Upper lobe of right lung (tissue), 1 donor: Measurements from ENCODE around the gene PDHX. TPM values are rescaled to one million over a fixed set of nuclear protein-coding genes. Genes with fewer than 3 reads are reported as not detected.
A peak's percentile ranks its signal among the peaks of the same experiment; 100 is the strongest.

Experiments
- ATAC-seq: fragments of 200-7000 bp; cut with Tn5 transposase; one replicate; pipeline ENCODE4 v1.9.1; 2020; ENCODE audit warnings: mild to moderate bottlenecking, moderate library complexity
- DNase-seq: peaks from one replicate; pipeline ENCODE4 v3.0.0-alpha.2; 2020
- H3K27ac ChIP-seq: fragments of 200-600 bp; one replicate; pipeline ENCODE4 v1.8.0; 2022
- H3K27me3 ChIP-seq: fragments of 200-600 bp; one replicate; pipeline ENCODE4 v1.8.0; 2022; ENCODE audit warnings: mild to moderate bottlenecking
- H3K36me3 ChIP-seq: fragments of 200-600 bp; one replicate; pipeline ENCODE4 v1.8.0; 2022
- H3K4me1 ChIP-seq: fragments of 200-600 bp; one replicate; pipeline ENCODE4 v1.8.0; 2022
- H3K4me3 ChIP-seq: fragments of 200-600 bp; one replicate; pipeline ENCODE4 v1.8.0; 2022; ENCODE audit warnings: mild to moderate bottlenecking
- H3K9me3 ChIP-seq: fragments of 200-600 bp; one replicate; pipeline ENCODE4 v1.8.0; 2022
- intact Hi-C: fragments of 100-400 bp; cut with DNase I; formaldehyde crosslinking; loops from one replicate; pipeline ENCODE4 v1.11.0; 2022
- total RNA-seq: library from RNA; stranded (reverse); fragmentation: NEBNext Ultra II Directional; extraction: Animal tissue kit (Norgen Biotek cat#: 25700); gene quantifications from one replicate; pipeline ENCODE4 v1.2.1, GENCODE V29; 2021
- TF ChIP-seq, protein P1 (sequence below): fragments of 200-600 bp; IDR thresholded peaks from one replicate; pipeline ENCODE4 v1.8.0; 2022; ENCODE audit warnings: antibody characterized with exemption
- donor health status: DM: no; HTN: yes; CAD: no; lungs with severe emphysema.

PDHX gene
- total RNA-seq, 1 donor from 2014 or later, result 40.8 TPM

DNA sequence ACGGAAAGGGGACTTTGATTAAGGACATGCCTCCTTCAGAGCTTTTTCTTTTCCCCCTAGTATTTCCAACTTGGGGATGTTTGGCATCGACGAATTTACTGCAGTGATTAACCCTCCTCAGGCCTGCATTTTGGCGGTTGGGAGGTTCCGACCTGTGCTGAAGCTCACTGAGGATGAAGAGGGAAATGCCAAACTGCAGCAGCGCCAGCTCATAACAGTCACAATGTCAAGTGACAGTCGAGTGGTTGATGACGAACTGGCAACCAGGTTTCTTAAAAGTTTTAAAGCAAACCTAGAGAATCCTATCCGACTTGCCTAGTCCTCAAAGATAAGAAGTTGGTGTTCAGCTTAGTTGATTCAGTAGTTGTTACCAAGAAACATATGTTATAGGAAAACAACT, 78.4 kb downstream of the PDHX start:
- TF ChIP-seq, protein P1, sequence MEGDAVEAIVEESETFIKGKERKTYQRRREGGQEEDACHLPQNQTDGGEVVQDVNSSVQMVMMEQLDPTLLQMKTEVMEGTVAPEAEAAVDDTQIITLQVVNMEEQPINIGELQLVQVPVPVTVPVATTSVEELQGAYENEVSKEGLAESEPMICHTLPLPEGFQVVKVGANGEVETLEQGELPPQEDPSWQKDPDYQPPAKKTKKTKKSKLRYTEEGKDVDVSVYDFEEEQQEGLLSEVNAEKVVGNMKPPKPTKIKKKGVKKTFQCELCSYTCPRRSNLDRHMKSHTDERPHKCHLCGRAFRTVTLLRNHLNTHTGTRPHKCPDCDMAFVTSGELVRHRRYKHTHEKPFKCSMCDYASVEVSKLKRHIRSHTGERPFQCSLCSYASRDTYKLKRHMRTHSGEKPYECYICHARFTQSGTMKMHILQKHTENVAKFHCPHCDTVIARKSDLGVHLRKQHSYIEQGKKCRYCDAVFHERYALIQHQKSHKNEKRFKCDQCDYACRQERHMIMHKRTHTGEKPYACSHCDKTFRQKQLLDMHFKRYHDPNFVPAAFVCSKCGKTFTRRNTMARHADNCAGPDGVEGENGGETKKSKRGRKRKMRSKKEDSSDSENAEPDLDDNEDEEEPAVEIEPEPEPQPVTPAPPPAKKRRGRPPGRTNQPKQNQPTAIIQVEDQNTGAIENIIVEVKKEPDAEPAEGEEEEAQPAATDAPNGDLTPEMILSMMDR, result no peak
- Histone ChIP-seq H3K9me3 (no peaks in the 10 kb centered on the region), H3K4me1 (peaks cover 8% of the 10 kb centered on the region), H3K27me3 (no peaks in the 10 kb centered on the region), H3K27ac (no peak overlapping the region), H3K4me3 (no peak overlapping the region), H3K36me3 (peaks cover 19% of the 10 kb centered on the region)
- intact Hi-C loops, result no loop called here
- ATAC-seq (no peak), DNase-seq (no peak)

GRCh38 chr11:34996958-34997357, 80.5 kb downstream of the PDHX start:
- TF ChIP-seq, protein P1, result no peak
- Histone ChIP-seq H3K27me3 (no peaks in the 10 kb centered on the region), H3K27ac (no peak overlapping the region), H3K4me1 (peaks cover 8% of the 10 kb centered on the region), H3K9me3 (no peaks in the 10 kb centered on the region), H3K4me3 (no peak overlapping the region), H3K36me3 (peaks cover 10% of the 10 kb centered on the region)
- no peak for ATAC-seq
- intact Hi-C loops, result no loop called here
- DNase-seq, result no peak

DNA sequence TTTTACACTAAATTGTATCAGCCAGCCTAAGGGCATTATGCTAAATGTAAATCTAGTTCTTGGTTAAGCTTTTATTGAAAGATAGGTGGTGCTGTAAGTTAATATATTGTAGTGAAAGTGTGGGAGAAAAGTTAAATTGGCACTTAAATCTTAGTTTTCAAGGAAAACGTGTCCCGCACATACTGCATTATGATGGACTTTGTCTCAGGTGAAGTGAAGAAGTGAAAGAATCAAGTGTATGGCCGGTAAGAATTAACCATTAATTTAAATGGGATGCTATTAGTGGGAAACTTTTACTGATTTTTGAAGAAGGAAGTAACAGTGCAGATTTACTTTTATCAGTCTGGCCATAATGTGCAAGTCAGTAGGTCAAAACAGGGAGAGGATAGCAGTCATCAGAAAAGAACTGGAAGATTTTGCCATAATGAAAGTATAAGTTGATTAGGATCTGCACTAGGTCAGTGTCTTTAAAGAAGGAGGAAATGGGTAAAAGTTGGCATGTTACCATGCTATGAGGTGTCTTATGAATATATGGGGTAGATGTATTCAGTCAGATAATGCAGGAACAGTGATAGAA, 81.6 kb downstream of the PDHX start:
- H3K27ac ChIP-seq, result no peak overlapping the region
- peaks cover 8% of the 10 kb centered on the region for H3K4me1 ChIP-seq
- no peaks in the 10 kb centered on the region for H3K9me3 ChIP-seq
- no peak for DNase-seq
- ATAC-seq, result peak; percentile 41
- intact Hi-C loops, result no loop called here
- no peaks in the 10 kb centered on the region for H3K27me3 ChIP-seq
- H3K4me3 ChIP-seq, result no peak overlapping the region
- TF ChIP-seq, protein P1, result peak; percentile 50
- peaks cover under 1% of the 10 kb centered on the region for H3K36me3 ChIP-seq

DNA sequence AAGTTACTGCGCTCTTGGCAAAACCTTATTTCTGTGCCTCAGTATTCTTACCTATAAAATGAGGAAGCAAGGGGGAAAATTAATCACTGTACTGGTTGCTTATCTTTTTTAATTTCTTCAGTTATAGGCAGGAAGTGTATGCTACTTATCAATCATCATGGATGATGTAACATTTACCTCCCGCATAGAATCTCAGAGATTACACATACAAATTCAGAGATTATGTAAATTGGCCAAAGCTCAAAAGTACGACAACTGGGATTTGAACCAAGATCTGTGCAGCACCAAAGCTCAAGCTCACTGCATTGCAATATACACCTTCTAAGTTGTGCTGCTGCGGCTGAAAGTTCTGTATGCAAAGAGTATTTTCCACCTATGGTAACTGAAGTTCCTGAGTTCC, 83.0 kb downstream of the PDHX start:
- peaks cover 8% of the 10 kb centered on the region for H3K4me1 ChIP-seq
- no peak overlapping the region for H3K4me3 ChIP-seq
- no peaks in the 10 kb centered on the region for H3K9me3 ChIP-seq
- H3K27ac ChIP-seq, result no peak overlapping the region
- ATAC-seq (no peak), DNase-seq (no peak)
- TF ChIP-seq, protein P1, result no peak
- intact Hi-C loops, result no loop called here
- H3K27me3 ChIP-seq, result no peaks in the 10 kb centered on the region
- no peaks in the 10 kb centered on the region for H3K36me3 ChIP-seq

GRCh38 chr11:35003186-35003585, 86.8 kb downstream of the PDHX start:
- Histone ChIP-seq H3K4me3 (no peak overlapping the region), H3K9me3 (no peaks in the 10 kb centered on the region), H3K4me1 (peaks cover 11% of the 10 kb centered on the region), H3K27me3 (no peaks in the 10 kb centered on the region), H3K36me3 (no peaks in the 10 kb centered on the region), H3K27ac (no peak overlapping the region)
- intact Hi-C loops, result no loop called here
- TF ChIP-seq, protein P1, result no peak
- no peak for DNase-seq
- no peak for ATAC-seq

GRCh38 chr11:35003658-35004057, 87.2 kb downstream of the PDHX start:
- intact Hi-C loops, result no loop called here
- TF ChIP-seq, protein P1, result no peak
- Histone ChIP-seq H3K27me3 (no peaks in the 10 kb centered on the region), H3K4me1 (peaks cover 9% of the 10 kb centered on the region), H3K27ac (no peak overlapping the region), H3K9me3 (no peaks in the 10 kb centered on the region), H3K4me3 (no peak overlapping the region), H3K36me3 (no peaks in the 10 kb centered on the region)
- no peak for DNase-seq
- no peak for ATAC-seq
